H9 (cell line): ENCODE data around the gene CD1E. TPM values are rescaled to one million over a fixed set of nuclear protein-coding genes. Genes with fewer than 3 reads are reported as not detected.

ENCODE experiments used
- DNase-seq: peaks from one replicate; pipeline ENCODE4 v3.0.0-alpha.2; 2017
- H2AFZ ChIP-seq: one replicate; pipeline ENCODE4 v1.6.1; 2013; ENCODE audit warnings: mild to moderate bottlenecking, low read length, control low read depth, moderate library complexity
- H2AK5ac ChIP-seq: 2 replicates; pipeline ENCODE4 v1.6.1; 2013; ENCODE audit warnings: low read length, control low read depth, mixed read lengths; ENCODE audit not compliant: insufficient read length
- H2BK120ac ChIP-seq: one replicate; pipeline ENCODE4 v1.6.1; 2013; ENCODE audit warnings: low read depth, mild to moderate bottlenecking, low read length, control low read depth, inconsistent platforms; ENCODE audit not compliant: poor library complexity, severe bottlenecking
- H2BK12ac ChIP-seq: 2 replicates; pipeline ENCODE4 v1.6.1; 2013; ENCODE audit warnings: low read length, control low read depth, mixed read lengths, low read depth; ENCODE audit not compliant: insufficient read length
- H2BK15ac ChIP-seq: 2 replicates; pipeline ENCODE4 v1.6.1; 2013; ENCODE audit warnings: low read depth, low read length, control low read depth
- H2BK20ac ChIP-seq: one replicate; pipeline ENCODE4 v1.6.1; 2013; ENCODE audit warnings: low read depth, mild to moderate bottlenecking, low read length, control low read depth, inconsistent platforms; ENCODE audit not compliant: poor library complexity, severe bottlenecking
- H2BK5ac ChIP-seq: 2 replicates; pipeline ENCODE4 v1.6.1; 2013; ENCODE audit warnings: low read length, control low read depth, mixed read lengths; ENCODE audit not compliant: insufficient read length
- H3K14ac ChIP-seq: 2 replicates; pipeline ENCODE4 v1.6.1; 2013; ENCODE audit warnings: low read length, control low read depth; ENCODE audit not compliant: insufficient read depth
- H3K18ac ChIP-seq: 2 replicates; pipeline ENCODE4 v1.6.1; 2013; ENCODE audit warnings: low read depth, mild to moderate bottlenecking, mixed read lengths, low read length, control low read depth; ENCODE audit not compliant: insufficient read length
- H3K23ac ChIP-seq: 2 replicates; pipeline ENCODE4 v1.6.1; 2013; ENCODE audit warnings: low read length, control low read depth, mixed read lengths, low read depth; ENCODE audit not compliant: insufficient read length
- H3K23me2 ChIP-seq: 2 replicates; pipeline ENCODE4 v1.6.1; 2013; ENCODE audit warnings: low read depth, mild to moderate bottlenecking, mixed read lengths, low read length, control low read depth; ENCODE audit not compliant: insufficient read length, poor library complexity, severe bottlenecking
- H3K27ac ChIP-seq: 2 replicates; pipeline ENCODE4 v1.5.1; 2013; ENCODE audit warnings: low read length, control low read depth, mixed read lengths, low read depth; ENCODE audit not compliant: insufficient read length
- H3K27me3 ChIP-seq: 2 replicates; pipeline ENCODE4 v1.6.1; 2013; ENCODE audit warnings: low read length, control low read depth, inconsistent platforms; ENCODE audit not compliant: insufficient read depth
- H3K4ac ChIP-seq: 2 replicates; pipeline ENCODE4 v1.6.1; 2013; ENCODE audit warnings: low read depth, mild to moderate bottlenecking, control low read depth, inconsistent platforms, low read length, moderate library complexity
- H3K4me1 ChIP-seq: 2 replicates; pipeline ENCODE4 v1.6.1; 2013; ENCODE audit warnings: low read length, control low read depth, inconsistent platforms; ENCODE audit not compliant: insufficient read depth
- H3K4me2 ChIP-seq: 2 replicates; pipeline ENCODE4 v1.6.1; 2013; ENCODE audit warnings: low read length, control low read depth, mixed read lengths; ENCODE audit not compliant: insufficient read length, insufficient read depth
- H3K56ac ChIP-seq: 2 replicates; pipeline ENCODE4 v1.6.1; 2013; ENCODE audit warnings: low read depth, mild to moderate bottlenecking, mixed read lengths, low read length, control low read depth; ENCODE audit not compliant: insufficient read length
- H3K79me1 ChIP-seq: 2 replicates; pipeline ENCODE4 v1.6.1; 2013; ENCODE audit warnings: low read depth, mild to moderate bottlenecking, moderate library complexity, low read length, control low read depth, inconsistent platforms; ENCODE audit not compliant: insufficient read depth, poor library complexity, severe bottlenecking
- H3K79me2 ChIP-seq: 2 replicates; pipeline ENCODE4 v1.6.1; 2013; ENCODE audit warnings: low read length, control low read depth, inconsistent platforms; ENCODE audit not compliant: insufficient read depth
- H3K9ac ChIP-seq: 2 replicates; pipeline ENCODE4 v1.6.1; 2013; ENCODE audit warnings: low read length, control low read depth, mixed read lengths; ENCODE audit not compliant: insufficient read length; ENCODE audit errors: extremely low read depth
- H3K9me3 ChIP-seq: one replicate; pipeline ENCODE4 v1.6.1; 2013; ENCODE audit warnings: low read depth, low read length, inconsistent platforms; ENCODE audit not compliant: control insufficient read depth
- H3T11ph ChIP-seq: one replicate; pipeline ENCODE4 v1.6.1; 2013; ENCODE audit warnings: mild to moderate bottlenecking, low read length, control low read depth, inconsistent platforms
- H4K20me1 ChIP-seq: one replicate; pipeline ENCODE4 v1.6.1; 2013; ENCODE audit not compliant: control insufficient read depth, insufficient read length, insufficient read depth
- H4K5ac ChIP-seq: 2 replicates; pipeline ENCODE4 v1.6.1; 2013; ENCODE audit warnings: low read depth, mild to moderate bottlenecking, mixed read lengths, low read length, control low read depth; ENCODE audit not compliant: insufficient read length
- H4K8ac ChIP-seq: replicated peaks from 2 replicates; pipeline ENCODE4 v1.6.1; 2013; ENCODE audit warnings: low read length, control low read depth, mixed read lengths, low read depth; ENCODE audit not compliant: insufficient read length
- H4K91ac ChIP-seq: 2 replicates; pipeline ENCODE4 v1.6.1; 2013; ENCODE audit warnings: low read depth, mild to moderate bottlenecking, moderate library complexity, mixed read lengths, low read length, control low read depth; ENCODE audit not compliant: insufficient read length
- H3K27ac Mint-ChIP-seq, 3 experiments: 2 replicates in 2 of 3; 3 replicates in 1 of 3; pipeline ENCODE4 v1.8.0; 2020 to 2021; ENCODE audit warnings: mixed read lengths in 3 of 3, mild to moderate bottlenecking in 1 of 3, moderate library complexity in 1 of 3
- H3K27me3 Mint-ChIP-seq: 2 replicates; pipeline ENCODE4 v1.8.0; 2021; ENCODE audit warnings: low read depth, mild to moderate bottlenecking, moderate library complexity, mixed read lengths
- H3K36me3 Mint-ChIP-seq, 3 experiments: 2 replicates in 2 of 3; 3 replicates in 1 of 3; pipeline ENCODE4 v1.8.0; 2020 to 2021; ENCODE audit warnings: low read depth in 3 of 3, mixed read lengths in 3 of 3; ENCODE audit not compliant: insufficient read depth in 1 of 3
- H3K4me1 Mint-ChIP-seq, 2 experiments: 2 replicates each; pipeline ENCODE4 v1.8.0; 2020; ENCODE audit warnings: mixed read lengths in 2 of 2
- H3K4me3 Mint-ChIP-seq, 2 experiments: 2 replicates in 1 of 2; 3 replicates in 1 of 2; pipeline ENCODE4 v1.8.0; 2020 to 2021; ENCODE audit warnings: mild to moderate bottlenecking in 2 of 2, mixed read lengths in 2 of 2, moderate library complexity in 1 of 2
- H3K9me3 Mint-ChIP-seq, 2 experiments: 2 replicates in 1 of 2; 3 replicates in 1 of 2; pipeline ENCODE4 v1.8.0; 2020; ENCODE audit warnings: mild to moderate bottlenecking in 2 of 2, mixed read lengths in 2 of 2, moderate library complexity in 1 of 2
- CTCF ChIP-seq: fragments of 200-600 bp; sonication (generic); conservative IDR thresholded peaks from 3 replicates; pipeline ENCODE4 v1.8.0; 2021; ENCODE audit warnings: antibody characterized with exemption, mild to moderate bottlenecking
- total RNA-seq: library from RNA; stranded (reverse); gene quantifications from 2 replicates; pipeline ENCODE4 v1.2.1, GENCODE V29; 2021

CD1E gene
- total RNA-seq, 1 experiment from 2014 or later, result not detected

- no peaks in the 10 kb centered on the region for H3K79me2 ChIP-seq
- H2AK5ac ChIP-seq, result no peak overlapping the region
- H3T11ph ChIP-seq, result no peak overlapping the region
- H3K4ac ChIP-seq, result no peak overlapping the region
- no peak overlapping the region for H2BK5ac ChIP-seq
- no peaks in the 10 kb centered on the region for H3K23me2 ChIP-seq
- Mint-ChIP-seq H3K36me3 (no peaks in the 10 kb centered on the region), H3K9me3 (peaks cover 0 to 3% of the 10 kb centered on the region in 2 experiments; a peak in 1 of 5 replicates), H3K27me3 (no peaks in the 10 kb centered on the region; the same call in 1 of the 2 replicates), H3K4me3 (no peak overlapping the region), H3K27ac (no peak overlapping the region; a peak in 1 of 7 replicates), H3K4me1 (no peaks in the 10 kb centered on the region)
- H3K4me1 ChIP-seq, result no peaks in the 10 kb centered on the region
- H2BK20ac ChIP-seq, result no peak overlapping the region
- H4K91ac ChIP-seq, result no peak overlapping the region
- no peak overlapping the region for H3K56ac ChIP-seq
- H4K5ac ChIP-seq, result no peak overlapping the region
- H2BK15ac ChIP-seq, result no peak overlapping the region
- no peak overlapping the region for H3K23ac ChIP-seq
- H3K14ac ChIP-seq, result no peak overlapping the region
- H3K79me1 ChIP-seq, result no peaks in the 10 kb centered on the region
- no peaks in the 10 kb centered on the region for H4K20me1 ChIP-seq
- no peak overlapping the region for H3K9ac ChIP-seq
- DNase-seq, result no peak
- no peak overlapping the region for H3K18ac ChIP-seq
- H2BK12ac ChIP-seq, result no peak overlapping the region
- H3K27me3 ChIP-seq, result no peaks in the 10 kb centered on the region
- H3K27ac ChIP-seq, result no peak overlapping the region
- no peak overlapping the region for H2BK120ac ChIP-seq
- H3K9me3 ChIP-seq, result no peaks in the 10 kb centered on the region
- TF ChIP-seq CTCF, result no peak
- H2AFZ ChIP-seq, result no peak overlapping the region
- no peak overlapping the region for H3K4me2 ChIP-seq
- no peak overlapping the region for H4K8ac ChIP-seq
These were observed 13.1 kb downstream of the CD1E start for GRCh38 chr1:158366783-158367182.
